ENCODE data around the gene TMLHE. TPM values are rescaled to one million over a fixed set of nuclear protein-coding genes. Genes with fewer than 3 reads are reported as not detected.
"Not testable (repeated sequence)": the region's sequence is repeated elsewhere in the genome, so short reads cannot be mapped to it uniquely, and the experiment has no call there.

Gene TMLHE
- total RNA-seq, 1 donor from 2014 or later: 11.6 TPM

GRCh38 chrX:155637714-155638113 is 25.0 kb upstream of the TMLHE start:
- no peaks in the 10 kb centered on the region for H3K36me3 Mint-ChIP-seq (ENCODE audit: low read depth, unreplicated experiment)
- H3K9me3 Mint-ChIP-seq (ENCODE audit: unreplicated experiment): no peaks in the 10 kb centered on the region
- no peak overlapping the region for H3K4me3 Mint-ChIP-seq (ENCODE audit: unreplicated experiment)
- peaks cover 19% of the 10 kb centered on the region for H3K4me1 Mint-ChIP-seq (ENCODE audit: unreplicated experiment)
- DNase-seq (ENCODE audit: low spot score): no peak
- TF ChIP-seq CTCF (IDR thresholded peaks at IDR 0.05; ENCODE audit: unreplicated experiment): no peak
- no peaks in the 10 kb centered on the region for H3K27me3 Mint-ChIP-seq (ENCODE audit: unreplicated experiment)
- peak overlapping the region; percentile 88 for H3K27ac Mint-ChIP-seq (ENCODE audit: unreplicated experiment)

GRCh38 chrX:155635019-155635418 is 22.3 kb upstream of the TMLHE start:
- H3K4me1 Mint-ChIP-seq (ENCODE audit: unreplicated experiment): peaks cover 12% of the 10 kb centered on the region
- not testable (repeated sequence) for H3K27ac Mint-ChIP-seq (ENCODE audit: unreplicated experiment); H3K4me3 Mint-ChIP-seq (ENCODE audit: unreplicated experiment); H3K9me3 Mint-ChIP-seq (ENCODE audit: unreplicated experiment); H3K27me3 Mint-ChIP-seq (ENCODE audit: unreplicated experiment); DNase-seq (ENCODE audit: low spot score); H3K36me3 Mint-ChIP-seq (ENCODE audit: low read depth, unreplicated experiment)

GRCh38 chrX:155632431-155633100 is 19.8 kb upstream of the TMLHE start:
- H3K27me3 Mint-ChIP-seq (ENCODE audit: unreplicated experiment): no peaks in the 10 kb centered on the region
- no peak overlapping the region for H3K27ac Mint-ChIP-seq (ENCODE audit: unreplicated experiment)
- H3K9me3 Mint-ChIP-seq (ENCODE audit: unreplicated experiment): no peaks in the 10 kb centered on the region
- H3K4me1 Mint-ChIP-seq (ENCODE audit: unreplicated experiment): peaks cover 3% of the 10 kb centered on the region
- DNase-seq (ENCODE audit: low spot score): no peak
- TF ChIP-seq CTCF (IDR thresholded peaks at IDR 0.05; ENCODE audit: unreplicated experiment): no peak
- H3K36me3 Mint-ChIP-seq (ENCODE audit: low read depth, unreplicated experiment): peaks cover 6% of the 10 kb centered on the region
- H3K4me3 Mint-ChIP-seq (ENCODE audit: unreplicated experiment): no peak overlapping the region

GRCh38 chrX:155620110-155620509 is 7.4 kb upstream of the TMLHE start:
- H3K27ac Mint-ChIP-seq (ENCODE audit: unreplicated experiment); H3K4me3 Mint-ChIP-seq (ENCODE audit: unreplicated experiment); H3K36me3 Mint-ChIP-seq (ENCODE audit: low read depth, unreplicated experiment); H3K27me3 Mint-ChIP-seq (ENCODE audit: unreplicated experiment); DNase-seq (ENCODE audit: low spot score); H3K9me3 Mint-ChIP-seq (ENCODE audit: unreplicated experiment); H3K4me1 Mint-ChIP-seq (ENCODE audit: unreplicated experiment): not testable (repeated sequence)

DNA sequence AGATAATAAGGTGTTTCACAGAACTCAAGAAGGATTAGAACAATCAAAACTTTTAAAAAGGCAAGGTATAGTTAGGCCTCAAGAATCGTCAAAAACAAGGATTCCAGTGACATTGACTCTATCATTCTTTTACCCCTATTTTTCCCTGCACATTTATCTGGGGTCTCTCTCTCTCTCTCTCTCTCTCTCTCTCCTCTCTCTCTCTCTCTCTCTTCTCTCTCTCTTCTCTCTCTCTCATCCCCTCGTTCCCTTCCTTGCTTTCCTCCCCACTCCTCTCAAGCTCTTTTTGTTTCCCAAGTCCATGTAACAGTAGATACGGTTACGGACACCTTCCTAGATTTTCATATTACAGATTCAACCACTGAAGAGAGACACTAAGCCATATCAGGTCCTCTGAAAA is 3.2 kb upstream of the TMLHE start:
- Mint-ChIP-seq H3K9me3 (ENCODE audit: unreplicated experiment) (no peaks in the 10 kb centered on the region), H3K27ac (ENCODE audit: unreplicated experiment) (no peak overlapping the region), H3K36me3 (ENCODE audit: low read depth, unreplicated experiment) (no peaks in the 10 kb centered on the region), H3K4me1 (ENCODE audit: unreplicated experiment) (peaks cover 3% of the 10 kb centered on the region), H3K27me3 (ENCODE audit: unreplicated experiment) (no peaks in the 10 kb centered on the region), H3K4me3 (ENCODE audit: unreplicated experiment) (no peak overlapping the region)
- no peak for DNase-seq (ENCODE audit: low spot score)
- no peak for TF ChIP-seq CTCF (IDR thresholded peaks at IDR 0.05; ENCODE audit: unreplicated experiment)

DNA sequence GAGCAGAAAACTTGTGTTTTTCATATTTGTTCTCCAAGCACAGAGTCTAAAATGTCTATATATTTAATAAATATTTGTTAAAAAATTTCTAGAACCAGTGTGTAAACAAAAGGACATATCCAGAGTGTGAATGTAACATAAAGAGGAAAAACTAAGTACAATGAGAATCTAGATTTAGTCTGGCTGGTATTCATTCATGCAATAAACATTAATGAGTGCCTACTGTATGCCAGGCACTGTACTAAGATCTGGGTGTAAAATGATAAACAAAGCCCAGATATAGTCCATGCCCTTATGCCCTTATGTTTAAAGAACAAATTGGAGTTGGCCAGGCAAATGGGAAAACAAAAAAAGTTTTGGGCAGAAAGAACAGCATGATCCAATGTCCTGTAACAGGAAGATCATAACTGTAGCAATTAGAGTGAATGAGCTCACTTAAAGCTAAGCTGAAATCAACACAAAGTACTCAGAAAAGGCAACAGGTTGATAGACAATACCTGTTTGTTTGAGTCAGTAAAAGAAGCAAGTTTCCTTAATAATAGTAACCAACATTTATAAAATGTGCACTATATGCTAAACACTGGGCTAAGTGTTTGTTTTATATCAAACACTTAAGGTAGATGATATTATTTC is 1.3 kb upstream of the TMLHE start:
- Mint-ChIP-seq H3K36me3 (ENCODE audit: low read depth, unreplicated experiment) (no peaks in the 10 kb centered on the region), H3K27me3 (ENCODE audit: unreplicated experiment) (no peaks in the 10 kb centered on the region), H3K4me3 (ENCODE audit: unreplicated experiment) (no peak overlapping the region), H3K4me1 (ENCODE audit: unreplicated experiment) (peaks cover 3% of the 10 kb centered on the region), H3K9me3 (ENCODE audit: unreplicated experiment) (no peaks in the 10 kb centered on the region), H3K27ac (ENCODE audit: unreplicated experiment) (no peak overlapping the region)
- no peak for DNase-seq (ENCODE audit: low spot score)
- no peak for TF ChIP-seq CTCF (IDR thresholded peaks at IDR 0.05; ENCODE audit: unreplicated experiment)

Data from endothelial cell (in vitro differentiated cells).